HEK293 (cell line): Measurements from ENCODE around the gene ATP6V0A1.

Experiments used
- CTCF ChIA-PET: fragments of 350-600 bp; formaldehyde crosslinking; extraction: SDS; loops from one replicate; lab custom pipeline; 2021; ENCODE audit warnings: antibody characterized with exemption; lab: Yijun Ruan, JAX
- POLR2A ChIA-PET: fragments of 300-600 bp; formaldehyde crosslinking; extraction: SDS; loops from one replicate; lab custom pipeline; 2020; ENCODE audit warnings: antibody characterized with exemption, inconsistent platforms; lab: Yijun Ruan, JAX
- H3K27ac ChIP-seq: fragments of 200-500 bp; sonication (Bioruptor generic); 2 replicates; pipeline ENCODE4 v1.5.1; 2014; ENCODE audit warnings: low read depth, low read length, control low read depth, inconsistent platforms; ENCODE audit errors: extremely low read depth
- H3K36me3 ChIP-seq, 2 experiments: fragments of 200-500 bp in 1 of 2; sonication (Bioruptor generic) in 1 of 2; 1 replicate in 1 of 2; 2 replicates in 1 of 2; pipeline ENCODE4 v1.5.1; 2014 to 2017; ENCODE audit warnings: inconsistent platforms in 2 of 2, low read length in 2 of 2; ENCODE audit not compliant: control insufficient read depth in 2 of 2, insufficient read depth in 1 of 2
- H3K4me1 ChIP-seq: fragments of 200-500 bp; sonication (Bioruptor generic); 2 replicates; pipeline ENCODE4 v1.5.1; 2014; ENCODE audit warnings: mild to moderate bottlenecking, low read length, inconsistent platforms; ENCODE audit not compliant: control insufficient read depth, insufficient read depth
- H3K4me3 ChIP-seq: 2 replicates; pipeline ENCODE4 v1.5.1; 2011; ENCODE audit warnings: low read depth, mild to moderate bottlenecking, control low read depth, low read length, moderate library complexity
- H3K9me3 ChIP-seq: fragments of 200-500 bp; sonication (Bioruptor generic); 2 replicates; pipeline ENCODE4 v1.5.1; 2014; ENCODE audit warnings: low read depth, low read length, inconsistent platforms; ENCODE audit not compliant: control insufficient read depth, insufficient read depth
- FEZF1 ChIP-seq: fragments of 450-650 bp; formaldehyde crosslinking; IDR thresholded peaks from 2 replicates; pipeline ENCODE4 v1.5.1; 2016; ENCODE audit warnings: missing biosample characterization, missing genetic modification characterization
- SETDB1 ChIP-seq: IDR thresholded peaks from one replicate; pipeline ENCODE4 v1.6.1; 2017; ENCODE audit warnings: mild to moderate bottlenecking, low read length, moderate library complexity, mixed read lengths; ENCODE audit not compliant: insufficient read length
- SP2 ChIP-seq: fragments of 450-650 bp; formaldehyde crosslinking; IDR thresholded peaks from 2 replicates; pipeline ENCODE4 v1.5.1; 2016; ENCODE audit warnings: missing biosample characterization, missing genetic modification characterization
- ZIC2 ChIP-seq: fragments of 450-650 bp; formaldehyde crosslinking; IDR thresholded peaks from 2 replicates; pipeline ENCODE4 v1.5.1; 2016; ENCODE audit warnings: missing biosample characterization, missing genetic modification characterization
- ZNF10 ChIP-seq: fragments of 450-650 bp; formaldehyde crosslinking; IDR thresholded peaks from 2 replicates; pipeline ENCODE4 v1.5.1; 2017; ENCODE audit warnings: missing biosample characterization, missing genetic modification characterization
- ZNF132 ChIP-seq: fragments of 450-650 bp; formaldehyde crosslinking; IDR thresholded peaks from 2 replicates; pipeline ENCODE4 v1.5.1; 2017; ENCODE audit warnings: missing biosample characterization, missing genetic modification characterization, borderline replicate concordance
- ZNF184 ChIP-seq: fragments of 450-650 bp; IDR thresholded peaks from 2 replicates; pipeline ENCODE4 v1.5.1; 2018; ENCODE audit warnings: missing biosample characterization, mild to moderate bottlenecking, missing genetic modification characterization
- ZNF529 ChIP-seq: fragments of 450-650 bp; formaldehyde crosslinking; IDR thresholded peaks from 2 replicates; pipeline ENCODE4 v1.5.1; 2017; ENCODE audit warnings: missing genetic modification characterization, missing biosample characterization; ENCODE audit not compliant: insufficient replicate concordance
- ZNF610 ChIP-seq: fragments of 450-650 bp; formaldehyde crosslinking; IDR thresholded peaks from 2 replicates; pipeline ENCODE4 v1.5.1; 2016; ENCODE audit warnings: missing biosample characterization, missing genetic modification characterization, borderline replicate concordance
- ZNF626 ChIP-seq: fragments of 450-650 bp; sonication (Bioruptor Pico); formaldehyde crosslinking; IDR thresholded peaks from 2 replicates; pipeline ENCODE4 v1.5.1; 2018; ENCODE audit warnings: missing biosample characterization, missing genetic modification characterization, inconsistent platforms
- ZNF677 ChIP-seq: fragments of 450-650 bp; IDR thresholded peaks from 2 replicates; pipeline ENCODE4 v1.5.0; 2018; ENCODE audit warnings: missing biosample characterization, mild to moderate bottlenecking, missing genetic modification characterization, moderate library complexity
- ZSCAN16 ChIP-seq: fragments of 450-650 bp; formaldehyde crosslinking; IDR thresholded peaks from 2 replicates; pipeline ENCODE4 v1.5.1; 2016; ENCODE audit warnings: missing biosample characterization, missing genetic modification characterization
- TF ChIP-seq, protein P1 (sequence below): fragments of 450-650 bp; formaldehyde crosslinking; IDR thresholded peaks from 2 replicates; pipeline ENCODE4 v1.5.1; 2016; ENCODE audit warnings: missing biosample characterization, missing genetic modification characterization, low read depth
- TF ChIP-seq, protein P2 (sequence below): fragments of 450-650 bp; formaldehyde crosslinking; IDR thresholded peaks from 2 replicates; pipeline ENCODE4 v1.5.1; 2016; ENCODE audit warnings: missing biosample characterization, missing genetic modification characterization
- TF ChIP-seq, protein P3 (sequence below): fragments of 450-650 bp; IDR thresholded peaks from 2 replicates; pipeline ENCODE4 v1.5.1; 2018; ENCODE audit warnings: missing biosample characterization, mild to moderate bottlenecking, missing genetic modification characterization

Gene ATP6V0A1

DNA sequence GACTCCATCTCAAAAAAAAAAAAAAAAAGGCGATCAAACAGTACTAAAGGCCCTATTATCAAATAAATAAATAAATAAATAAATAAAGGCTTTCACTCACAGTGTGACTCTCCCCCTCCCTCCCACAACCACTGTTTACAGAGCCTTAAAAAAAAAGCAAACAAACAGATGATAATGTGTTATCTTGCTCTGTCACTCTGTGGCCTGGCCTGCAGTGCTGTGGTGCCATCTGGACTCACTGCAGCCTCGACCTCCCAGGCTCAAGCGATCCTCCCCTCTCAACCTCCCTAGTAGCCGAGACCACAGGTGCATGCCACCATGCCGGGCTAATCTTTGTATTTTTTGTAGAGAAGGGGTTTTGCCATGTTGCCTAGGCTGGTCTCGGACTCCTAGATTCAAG lies 69.3 kb downstream of the ATP6V0A1 start:
- no peak for TF ChIP-seq ZNF626 (tag by site-specific recombination)
- TF ChIP-seq ZNF529 (tag by site-specific recombination): no peak
- TF ChIP-seq ZNF10 (tag by site-specific recombination): no peak
- TF ChIP-seq ZSCAN16 (tag by site-specific recombination): peak; percentile 76
- TF ChIP-seq, protein P1, sequence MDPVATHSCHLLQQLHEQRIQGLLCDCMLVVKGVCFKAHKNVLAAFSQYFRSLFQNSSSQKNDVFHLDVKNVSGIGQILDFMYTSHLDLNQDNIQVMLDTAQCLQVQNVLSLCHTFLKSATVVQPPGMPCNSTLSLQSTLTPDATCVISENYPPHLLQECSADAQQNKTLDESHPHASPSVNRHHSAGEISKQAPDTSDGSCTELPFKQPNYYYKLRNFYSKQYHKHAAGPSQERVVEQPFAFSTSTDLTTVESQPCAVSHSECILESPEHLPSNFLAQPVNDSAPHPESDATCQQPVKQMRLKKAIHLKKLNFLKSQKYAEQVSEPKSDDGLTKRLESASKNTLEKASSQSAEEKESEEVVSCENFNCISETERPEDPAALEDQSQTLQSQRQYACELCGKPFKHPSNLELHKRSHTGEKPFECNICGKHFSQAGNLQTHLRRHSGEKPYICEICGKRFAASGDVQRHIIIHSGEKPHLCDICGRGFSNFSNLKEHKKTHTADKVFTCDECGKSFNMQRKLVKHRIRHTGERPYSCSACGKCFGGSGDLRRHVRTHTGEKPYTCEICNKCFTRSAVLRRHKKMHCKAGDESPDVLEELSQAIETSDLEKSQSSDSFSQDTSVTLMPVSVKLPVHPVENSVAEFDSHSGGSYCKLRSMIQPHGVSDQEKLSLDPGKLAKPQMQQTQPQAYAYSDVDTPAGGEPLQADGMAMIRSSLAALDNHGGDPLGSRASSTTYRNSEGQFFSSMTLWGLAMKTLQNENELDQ (tag by site-specific recombination): no peak
- TF ChIP-seq ZNF184 (tag by site-specific recombination): no peak
- Histone ChIP-seq H3K36me3 (peaks cover 0 to 2% of the 10 kb centered on the region in 2 experiments; a peak in 1 of 3 replicates), H3K9me3 (no peaks in the 10 kb centered on the region), H3K4me1 (peaks cover 15% of the 10 kb centered on the region), H3K27ac (no peak overlapping the region), H3K4me3 (no peak overlapping the region)
- ChIA-PET POLR2A (interaction anchor here (0.5 to 1.4 kb wide), 7 partner anchors 8 to 139 kb away, joined by 3 to 10 read pairs (median 3); partner anchors contain the start of genes CAVIN1 and NAGLU), CTCF (interaction anchor here (0.6 to 3.6 kb wide), 46 partner anchors 8 to 771 kb away, joined by 3 to 40 read pairs (median 4); partner anchors contain the start of genes CAVIN1, NAGLU and PSMC3IP)

DNA sequence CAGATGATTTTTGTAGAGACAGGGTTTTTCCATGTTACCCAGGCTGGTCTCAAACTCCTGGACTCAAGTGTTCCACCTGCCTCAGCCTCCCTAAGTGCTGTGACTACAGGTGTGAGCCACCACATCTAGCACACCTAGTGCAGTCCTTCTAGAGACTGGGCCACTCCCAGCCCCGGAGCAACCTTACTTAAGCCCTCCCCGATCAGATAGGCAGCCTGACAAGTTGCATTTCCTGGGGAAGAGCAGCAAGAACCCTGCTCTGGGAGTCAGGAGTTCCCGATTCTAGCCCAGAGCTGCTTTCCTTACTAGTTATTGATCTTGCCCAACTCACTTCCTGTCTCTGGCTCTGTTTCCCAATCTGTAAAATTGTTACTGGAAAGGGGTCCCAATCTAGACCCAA lies 70.4 kb downstream of the ATP6V0A1 start:
- no peak overlapping the region for H3K4me3 ChIP-seq
- no peaks in the 10 kb centered on the region for H3K36me3 ChIP-seq
- peaks cover 15% of the 10 kb centered on the region for H3K4me1 ChIP-seq
- ChIA-PET POLR2A (interaction anchor here (0.6 kb wide), 1 partner anchor 956 kb away, joined by 6 read pairs; no protein-coding TSS in a partner anchor), CTCF (interaction anchor here (0.7 to 3.4 kb wide), 6 partner anchors 9 to 206 kb away, joined by 3 to 22 read pairs (median 6); no protein-coding TSS in a partner anchor)
- H3K9me3 ChIP-seq: no peaks in the 10 kb centered on the region
- H3K27ac ChIP-seq: no peak overlapping the region
- TF ChIP-seq ZNF677 (no peak), ZNF132 (tag by site-specific recombination) (no peak), FEZF1 (tag by site-specific recombination) (no peak), SP2 (tag by site-specific recombination) (no peak)
- TF ChIP-seq, protein P2, sequence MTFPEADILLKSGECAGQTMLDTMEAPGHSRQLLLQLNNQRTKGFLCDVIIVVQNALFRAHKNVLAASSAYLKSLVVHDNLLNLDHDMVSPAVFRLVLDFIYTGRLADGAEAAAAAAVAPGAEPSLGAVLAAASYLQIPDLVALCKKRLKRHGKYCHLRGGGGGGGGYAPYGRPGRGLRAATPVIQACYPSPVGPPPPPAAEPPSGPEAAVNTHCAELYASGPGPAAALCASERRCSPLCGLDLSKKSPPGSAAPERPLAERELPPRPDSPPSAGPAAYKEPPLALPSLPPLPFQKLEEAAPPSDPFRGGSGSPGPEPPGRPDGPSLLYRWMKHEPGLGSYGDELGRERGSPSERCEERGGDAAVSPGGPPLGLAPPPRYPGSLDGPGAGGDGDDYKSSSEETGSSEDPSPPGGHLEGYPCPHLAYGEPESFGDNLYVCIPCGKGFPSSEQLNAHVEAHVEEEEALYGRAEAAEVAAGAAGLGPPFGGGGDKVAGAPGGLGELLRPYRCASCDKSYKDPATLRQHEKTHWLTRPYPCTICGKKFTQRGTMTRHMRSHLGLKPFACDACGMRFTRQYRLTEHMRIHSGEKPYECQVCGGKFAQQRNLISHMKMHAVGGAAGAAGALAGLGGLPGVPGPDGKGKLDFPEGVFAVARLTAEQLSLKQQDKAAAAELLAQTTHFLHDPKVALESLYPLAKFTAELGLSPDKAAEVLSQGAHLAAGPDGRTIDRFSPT (tag by site-specific recombination): no peak
- TF ChIP-seq, protein P3, sequence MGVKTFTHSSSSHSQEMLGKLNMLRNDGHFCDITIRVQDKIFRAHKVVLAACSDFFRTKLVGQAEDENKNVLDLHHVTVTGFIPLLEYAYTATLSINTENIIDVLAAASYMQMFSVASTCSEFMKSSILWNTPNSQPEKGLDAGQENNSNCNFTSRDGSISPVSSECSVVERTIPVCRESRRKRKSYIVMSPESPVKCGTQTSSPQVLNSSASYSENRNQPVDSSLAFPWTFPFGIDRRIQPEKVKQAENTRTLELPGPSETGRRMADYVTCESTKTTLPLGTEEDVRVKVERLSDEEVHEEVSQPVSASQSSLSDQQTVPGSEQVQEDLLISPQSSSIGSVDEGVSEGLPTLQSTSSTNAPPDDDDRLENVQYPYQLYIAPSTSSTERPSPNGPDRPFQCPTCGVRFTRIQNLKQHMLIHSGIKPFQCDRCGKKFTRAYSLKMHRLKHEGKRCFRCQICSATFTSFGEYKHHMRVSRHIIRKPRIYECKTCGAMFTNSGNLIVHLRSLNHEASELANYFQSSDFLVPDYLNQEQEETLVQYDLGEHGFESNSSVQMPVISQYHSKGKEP (tag by site-specific recombination): no peak

DNA sequence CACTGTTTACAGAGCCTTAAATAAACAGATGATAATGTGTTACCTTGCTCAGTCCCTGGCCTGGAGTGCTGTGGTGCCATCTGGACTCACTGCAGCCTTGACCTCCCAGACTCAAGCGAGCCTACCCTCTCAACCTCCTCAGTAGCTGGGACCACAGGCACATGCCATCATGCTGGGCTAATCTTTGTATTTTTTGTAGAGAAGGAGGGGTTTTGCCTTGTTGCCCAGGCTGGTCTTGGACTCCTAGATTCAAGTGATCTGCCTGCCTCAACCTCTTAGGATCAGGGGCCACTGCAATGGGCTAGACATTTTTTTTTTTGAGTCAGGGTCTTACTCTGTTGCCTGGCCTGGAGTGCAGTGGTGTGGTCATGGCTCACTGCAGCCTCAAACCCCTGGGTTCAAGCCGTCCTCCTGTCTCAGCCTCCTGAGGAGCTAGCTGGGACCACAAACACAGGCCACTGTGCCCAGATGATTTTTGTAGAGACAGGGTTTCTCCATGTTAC lies 72.3 kb downstream of the ATP6V0A1 start:
- no peak overlapping the region for H3K4me3 ChIP-seq
- CTCF ChIA-PET: interaction anchor here (0.6 to 3.4 kb wide), 11 partner anchors 11 to 219 kb away, joined by 3 to 22 read pairs (median 5); no protein-coding TSS in a partner anchor
- H3K36me3 ChIP-seq: no peaks in the 10 kb centered on the region
- POLR2A ChIA-PET: interaction anchor here (0.6 to 1.9 kb wide), 6 partner anchors 11 to 255 kb away, joined by 3 to 12 read pairs (median 4); partner anchors contain the start of genes CAVIN1 and STAT5B
- H3K27ac ChIP-seq: peak overlapping the region; percentile 70
- peaks cover 22% of the 10 kb centered on the region for H3K4me1 ChIP-seq
- TF ChIP-seq ZNF610 (tag by site-specific recombination) (no peak), ZSCAN16 (tag by site-specific recombination) (peak; percentile 99), ZIC2 (tag by site-specific recombination) (peak; percentile 24; the same call in 1 of the 2 replicates), SETDB1 (peak; percentile 14)
- no peaks in the 10 kb centered on the region for H3K9me3 ChIP-seq
